HG03064 (cell line): ENCODE measurements around the gene JMJD7.

Source experiments
- ATAC-seq: cut with Tn5 transposase; IDR thresholded peaks from one replicate; pipeline ENCODE4 v1.9.1; 2021; ENCODE audit warnings: low read depth; ENCODE audit not compliant: unreplicated experiment

Gene JMJD7

GRCh38 chr15:41827880-41828806 lies at the start of gene JMJD7:
JMJD7 (plus strand) TSS chr15:41828092; CDS start chr15:41828125, 33 bp downstream.
- ATAC-seq, result peak; percentile 52

GRCh38 chr15:41778521-41778920 lies 49.4 kb upstream of the JMJD7 start:
- ATAC-seq, result no peak

- ATAC-seq, result no peak
Observed at GRCh38 chr15:41779662-41780157, 48.2 kb upstream of the JMJD7 start.

GRCh38 chr15:41780266-41780665 lies 47.6 kb upstream of the JMJD7 start:
- no peak for ATAC-seq

GRCh38 chr15:41780727-41781126 lies 47.2 kb upstream of the JMJD7 start:
- no peak for ATAC-seq

- no peak for ATAC-seq
Observed at GRCh38 chr15:41782371-41783282, 45.3 kb upstream of the JMJD7 start.

- ATAC-seq, result no peak
Observed at GRCh38 chr15:41783296-41783695, 44.6 kb upstream of the JMJD7 start.

- no peak for ATAC-seq
Observed at GRCh38 chr15:41788262-41788661, 39.6 kb upstream of the JMJD7 start.

- ATAC-seq, result no peak
Observed at GRCh38 chr15:41789236-41789635, 38.7 kb upstream of the JMJD7 start.

- no peak for ATAC-seq
Observed at GRCh38 chr15:41789662-41790061, 38.2 kb upstream of the JMJD7 start.

GRCh38 chr15:41790169-41790568 lies 37.7 kb upstream of the JMJD7 start:
- no peak for ATAC-seq

GRCh38 chr15:41790756-41791546 lies 36.9 kb upstream of the JMJD7 start:
- ATAC-seq, result no peak

GRCh38 chr15:41791547-41791937 lies 36.4 kb upstream of the JMJD7 start:
- no peak for ATAC-seq

- ATAC-seq, result no peak
Observed at GRCh38 chr15:41792000-41792637, 35.8 kb upstream of the JMJD7 start.

GRCh38 chr15:41794081-41794480 lies 33.8 kb upstream of the JMJD7 start:
- ATAC-seq, result no peak

GRCh38 chr15:41795996-41796856 lies 31.7 kb upstream of the JMJD7 start:
- no peak for ATAC-seq

- no peak for ATAC-seq
Observed at GRCh38 chr15:41797201-41797944, 30.5 kb upstream of the JMJD7 start.
